Upper lobe of left lung (tissue), 6 donors: ENCODE measurements around the gene CNTD1. TPM values are rescaled to one million over a fixed set of nuclear protein-coding genes. Genes with fewer than 3 reads are reported as not detected.
"Not testable (repeated sequence)": the region's sequence is repeated elsewhere in the genome, so short reads cannot be mapped to it uniquely, and the experiment has no call there.

Source experiments
- ATAC-seq, 2 donors: fragments of 200-7000 bp; cut with Tn5 transposase; one replicate each; pipeline ENCODE4 v1.9.1; 2022; ENCODE audit warnings: mild to moderate bottlenecking in 2 of 2, moderate library complexity in 2 of 2; ENCODE audit not compliant: low FRiP score in 2 of 2
- DNase-seq, 2 donors: peaks; one replicate each; pipeline ENCODE4 v3.0.0-alpha.2; 2019 to 2020
- H3K27ac ChIP-seq, 4 donors: fragments of 200-600 bp; sonication (generic); one replicate each; pipeline ENCODE4 v1.5.1; 2016 to 2019
- H3K27me3 ChIP-seq, 4 donors: fragments of 200-600 bp; sonication (generic); one replicate each; pipeline ENCODE4 v1.5.1; 2017 to 2019
- H3K36me3 ChIP-seq, 4 donors: fragments of 200-600 bp; sonication (generic); one replicate each; pipeline ENCODE4 v1.5.1; 2016 to 2019
- H3K4me1 ChIP-seq, 4 donors: fragments of 200-600 bp; sonication (generic); one replicate each; pipeline ENCODE4 v1.5.1; 2018 to 2019
- H3K4me3 ChIP-seq, 4 donors: fragments of 200-600 bp; sonication (generic); one replicate each; pipeline ENCODE4 v1.5.1; 2017 to 2019; ENCODE audit warnings: mild to moderate bottlenecking in 2 of 4, moderate library complexity in 1 of 4
- H3K9me3 ChIP-seq, 4 donors: fragments of 200-600 bp; sonication (generic); one replicate each; pipeline ENCODE4 v1.5.1; 2018 to 2019
- CTCF ChIP-seq, 6 experiments: fragments of 450-650 bp in 4 of 6; fragments of 200-600 bp in 2 of 6; sonication (generic) in 2 of 6; IDR thresholded peaks; one replicate each; pipeline ENCODE4 v1.5.1; 2016 to 2019; ENCODE audit warnings: antibody characterized with exemption in 6 of 6
- EP300 ChIP-seq, 4 donors: sonication (generic); formaldehyde crosslinking; IDR thresholded peaks; one replicate each; pipeline ENCODE4 v1.5.1; 2017; ENCODE audit warnings: antibody characterized with exemption in 4 of 4, control low read depth in 2 of 4
- POLR2A ChIP-seq, 4 donors: fragments of 450-650 bp; IDR thresholded peaks; one replicate each; pipeline ENCODE4 v1.5.1; 2016 to 2017; ENCODE audit warnings: antibody characterized with exemption in 4 of 4, mild to moderate bottlenecking in 2 of 4
- POLR2AphosphoS5 ChIP-seq, 2 donors: sonication (generic); formaldehyde crosslinking; IDR thresholded peaks; one replicate each; pipeline ENCODE4 v1.5.1; 2017; ENCODE audit warnings: antibody characterized with exemption in 2 of 2
- WGBS, 2 donors: methylation state at CpG; one replicate each; pipeline ENCODE4 v1.1.5; 2017 to 2018; 5-methylcytosine and 5-hydroxymethylcytosine counted together
- total RNA-seq, 6 donors: library from RNA; depleted of rRNA in 4 of 6; stranded (reverse); fragments of >200 nt in 4 of 6; gene quantifications; one replicate each; pipeline versions ENCODE4 v1.1.0 to v1.2.1, GENCODE V29; 2016 to 2021
- donor health status: DM: no; HTN: no; CAD: no; lungs with moderate emphysema.
- donor health status: DM: no; HTN: yes; CAD: no; lungs with severe emphysema.

CNTD1 gene
- total RNA-seq, 6 donors from 2014 or later = 0.22 to 1.2 (median 0.39) TPM; not detected in 1

GRCh38 chr17:42849031-42849430 lies 50.4 kb downstream of the CNTD1 start:
- Histone ChIP-seq H3K4me3 (no peak overlapping the region), H3K27me3 (no peaks in the 10 kb centered on the region), H3K9me3 (no peaks in the 10 kb centered on the region), H3K36me3 (peaks cover 0 to 21% (median 14%) of the 10 kb centered on the region in 4 donors), H3K4me1 (peaks cover 36 to 48% (median 42%) of the 10 kb centered on the region in 4 donors), H3K27ac (peak overlapping the region in 2 of 4 donors; percentile 39 to 46)
- no peak for ATAC-seq
- WGBS, 2 donors = 93 to 94% methylated on average over 8 to 9 of the region's 9 CpGs
- no peak for DNase-seq
- no peak for TF ChIP-seq POLR2AphosphoS5 (IDR thresholded peaks at IDR 0.05)
- no peak for TF ChIP-seq EP300 (IDR thresholded peaks at IDR 0.05)
- no peak for TF ChIP-seq CTCF (IDR thresholded peaks at IDR 0.05)
- TF ChIP-seq POLR2A (IDR thresholded peaks at IDR 0.05) = no peak

GRCh38 chr17:42849451-42850181 lies 51.0 kb downstream of the CNTD1 start:
- Histone ChIP-seq H3K4me1 (peaks cover 30 to 47% (median 38%) of the 10 kb centered on the region in 4 donors), H3K9me3 (no peaks in the 10 kb centered on the region), H3K36me3 (peaks cover 0 to 16% (median 8%) of the 10 kb centered on the region in 4 donors), H3K27ac (peak overlapping the region in 2 of 4 donors; percentile 39 to 46), H3K27me3 (no peaks in the 10 kb centered on the region), H3K4me3 (peak overlapping the region in 2 of 4 donors; percentile 8 to 19)
- 61 to 66% methylated on average over 6 to 8 of the region's 8 CpGs for WGBS, 2 donors
- ATAC-seq (no peak), DNase-seq (no peak)
- TF ChIP-seq EP300 (IDR thresholded peaks at IDR 0.05) (no peak), POLR2AphosphoS5 (IDR thresholded peaks at IDR 0.05) (peak in 1 of 2 donors; percentile 31), CTCF (IDR thresholded peaks at IDR 0.05) (no peak), POLR2A (IDR thresholded peaks at IDR 0.05) (no peak)

- Histone ChIP-seq H3K4me1 (peaks cover 20 to 38% (median 27%) of the 10 kb centered on the region in 4 donors), H3K27me3 (no peaks in the 10 kb centered on the region), H3K36me3 (peaks cover 0 to 2% (median 0%) of the 10 kb centered on the region in 4 donors), H3K27ac (peak within 1 kb of the TSS; percentile 64 to 88 (median 80)), H3K9me3 (no peaks in the 10 kb centered on the region), H3K4me3 (peak within 1 kb of the TSS in 3 of 4 donors; percentile 40 to 51 (median 48))
- ATAC-seq (peak; percentile 15 to 38), DNase-seq (peak in 1 of 2 donors; percentile 86)
- 40 to 56% methylated on average over 6 to 9 of the region's 9 CpGs for WGBS, 2 donors
- TF ChIP-seq EP300 (IDR thresholded peaks at IDR 0.05) (no peak), CTCF (IDR thresholded peaks at IDR 0.05) (no peak), POLR2A (IDR thresholded peaks at IDR 0.05) (peak in 1 of 4 donors; percentile 45), POLR2AphosphoS5 (IDR thresholded peaks at IDR 0.05) (no peak)
Measured at GRCh38 chr17:42850954-42851353, 52.3 kb downstream of the CNTD1 start, which contains the start of gene AOC3. AOC3 (plus strand) TSS chr17:42851199; CDS start chr17:42851344, 145 bp downstream.

- WGBS, 2 donors = 81 to 93% methylated on average over 2 to 10 of the region's 28 CpGs
- H3K9me3 ChIP-seq, H3K36me3 ChIP-seq, H3K27me3 ChIP-seq, ATAC-seq: not testable (repeated sequence)
- Histone ChIP-seq H3K4me1 (peaks cover 14 to 36% (median 20%) of the 10 kb centered on the region in 4 donors), H3K4me3 (peak overlapping the region in 3 of 4 donors; percentile 40 to 51 (median 48)), H3K27ac (peak overlapping the region; percentile 64 to 88 (median 80))
- peak in 1 of 2 donors; percentile 53 for DNase-seq
Measured at GRCh38 chr17:42851371-42852240, 52.9 kb downstream of the CNTD1 start.

GRCh38 chr17:42852351-42852750 lies 53.7 kb downstream of the CNTD1 start:
- Histone ChIP-seq H3K27me3 (no peaks in the 10 kb centered on the region), H3K27ac (peak overlapping the region; percentile 64 to 88 (median 80)), H3K9me3 (no peaks in the 10 kb centered on the region), H3K36me3 (no peaks in the 10 kb centered on the region), H3K4me1 (peaks cover 9 to 29% (median 13%) of the 10 kb centered on the region in 4 donors), H3K4me3 (peak overlapping the region; percentile 14 to 51 (median 44))
- TF ChIP-seq EP300 (IDR thresholded peaks at IDR 0.05) (no peak), CTCF (IDR thresholded peaks at IDR 0.05) (no peak), POLR2A (IDR thresholded peaks at IDR 0.05) (peak in 1 of 4 donors; percentile 16)
- ATAC-seq (no peak), DNase-seq (no peak)
- WGBS, 2 donors = 69 to 74% methylated on average over 9 to 15 of the region's 15 CpGs
